ENCODE results near the gene RPL5.
A peak's percentile ranks its signal among the peaks of the same experiment; 100 is the strongest.
"Not testable (repeated sequence)": the region's sequence is repeated elsewhere in the genome, so short reads cannot be mapped to it uniquely, and the experiment has no call there.

Gene RPL5

DNA sequence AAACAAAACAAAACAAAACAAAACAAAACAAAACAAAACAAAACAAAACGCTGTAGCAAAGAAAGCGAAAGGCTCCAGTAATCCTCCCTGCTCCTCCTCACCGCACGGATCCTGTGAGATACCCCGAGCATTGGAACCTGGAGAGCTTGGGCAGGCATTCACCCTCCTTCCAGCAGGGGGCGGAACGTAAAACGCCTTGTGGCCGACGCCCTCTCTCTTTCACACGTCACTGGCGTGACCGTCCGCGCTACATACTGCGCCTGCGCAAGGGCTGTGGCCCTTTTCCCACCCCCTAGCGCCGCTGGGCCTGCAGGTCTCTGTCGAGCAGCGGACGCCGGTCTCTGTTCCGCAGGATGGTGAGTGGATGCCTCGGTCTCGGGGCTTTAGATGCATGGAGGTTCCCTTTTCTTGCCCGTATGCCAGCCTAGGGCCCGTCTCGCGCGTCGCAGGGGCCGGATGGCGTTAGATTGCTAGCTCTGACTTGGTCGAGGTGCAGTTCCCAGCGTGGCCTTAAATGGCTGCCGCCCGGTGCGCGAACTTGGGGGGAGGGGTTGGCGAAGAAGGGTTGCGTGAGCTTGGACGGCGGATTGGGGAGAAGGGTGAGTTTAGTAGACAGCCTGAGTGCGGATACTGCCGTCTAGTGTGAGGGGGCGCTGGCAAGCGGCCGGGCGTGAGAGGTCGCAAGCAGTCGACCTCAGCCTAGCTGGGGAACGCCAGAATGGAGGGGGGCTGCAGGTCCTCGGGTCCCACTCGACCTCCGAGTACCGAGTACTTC lies at the start of gene RPL5:
TSS of gene RPL5 (plus strand) at position 279 of the 775 bp plus-strand sequence. CDS start at position 354, 75 bp downstream.
- peak; percentile 97 to 98 for DNase-seq

DNA sequence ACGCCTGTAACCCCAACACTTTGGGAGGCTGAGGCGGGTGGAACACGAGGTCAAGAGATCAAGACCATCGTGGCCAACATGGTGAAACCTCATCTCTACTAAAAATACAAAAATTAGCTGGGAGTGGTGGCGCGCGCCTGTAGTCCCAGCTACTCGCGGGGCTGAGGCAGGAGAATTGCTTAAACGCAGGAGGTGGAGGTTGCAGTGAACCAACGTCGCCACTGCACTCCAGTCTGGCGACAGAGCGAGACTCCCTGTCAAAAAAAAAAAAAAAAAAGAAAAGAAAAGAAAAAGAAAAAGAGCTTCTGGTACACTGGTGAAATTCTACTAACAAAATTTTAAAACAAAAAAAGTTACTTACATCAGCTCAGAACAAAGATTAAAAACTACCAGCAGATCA lies 48.3 kb upstream of the RPL5 start:
- not testable (repeated sequence) for DNase-seq

DNA sequence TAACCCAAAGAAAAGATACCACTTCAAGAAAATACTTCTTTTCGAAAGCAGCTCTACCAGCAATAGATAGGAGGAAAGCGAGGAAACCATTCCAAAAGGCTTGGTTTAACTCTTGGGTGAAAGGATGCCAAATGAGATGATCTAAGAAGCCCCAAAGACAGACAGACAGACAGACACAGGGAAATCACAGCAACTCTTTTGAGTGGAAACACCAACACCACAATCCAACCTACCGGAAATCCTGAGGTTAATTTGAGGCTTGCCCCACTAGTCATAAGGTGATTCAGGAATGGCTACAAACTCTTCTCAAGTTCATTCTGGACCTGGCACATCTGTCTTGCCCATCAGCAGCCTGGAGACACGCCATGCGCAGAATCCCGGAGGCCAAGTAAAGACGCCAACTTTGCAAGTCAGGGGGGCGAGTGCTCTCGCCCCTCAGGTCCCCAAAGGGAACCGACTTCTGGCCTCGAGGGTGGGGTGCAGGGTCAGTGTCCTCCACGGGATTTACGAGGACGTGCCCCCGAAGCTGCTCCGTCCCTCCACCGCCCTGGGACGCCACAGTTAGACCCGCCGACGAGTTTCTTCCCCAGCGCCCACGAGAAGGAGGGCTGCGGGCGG lies 47.7 kb upstream of the RPL5 start:
- peak; percentile 8 to 46 for DNase-seq

DNA sequence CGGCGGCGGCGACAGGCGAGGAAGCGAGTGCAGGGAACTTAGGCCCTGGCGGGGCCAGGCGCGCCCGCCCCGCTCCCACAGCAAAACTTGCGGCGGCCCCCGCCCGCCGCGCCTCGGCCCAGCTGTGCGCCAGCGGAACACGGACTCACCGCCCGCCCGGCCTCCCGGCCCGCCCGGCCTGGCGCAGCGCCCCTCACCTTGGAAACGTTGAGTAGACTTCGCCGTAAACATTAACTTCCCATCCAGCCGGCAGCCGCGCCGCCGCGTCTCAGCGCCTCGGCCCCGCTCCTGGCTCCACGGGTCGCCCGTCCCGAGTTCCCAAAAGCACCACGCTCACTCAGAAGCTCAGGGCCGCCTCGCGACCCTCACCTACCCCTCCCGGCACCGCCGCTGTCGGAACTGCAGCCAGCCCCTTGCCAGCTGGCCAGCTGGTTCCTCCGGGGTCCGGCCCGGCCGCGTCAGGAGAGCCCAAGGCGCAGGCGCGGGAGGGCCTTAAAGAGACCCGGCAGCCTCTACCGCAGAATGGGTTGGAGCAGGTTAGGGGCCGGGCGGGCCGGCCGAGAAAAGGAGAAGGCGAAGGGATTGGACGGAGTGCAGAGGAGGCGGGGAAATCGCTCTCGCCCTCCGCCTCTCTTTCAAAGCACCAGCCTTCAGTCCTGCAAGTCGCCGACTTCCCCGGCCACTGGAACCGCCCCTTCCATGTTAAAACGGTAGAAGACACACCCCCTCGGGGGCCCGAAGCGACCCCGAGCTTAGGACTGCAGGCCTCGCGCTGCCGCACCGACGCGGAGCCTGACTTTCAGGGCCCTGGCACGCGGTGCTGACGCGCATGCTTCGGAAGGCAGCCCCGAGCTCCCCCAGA lies 47.0 kb upstream of the RPL5 start, which contains the start of gene EVI5:
TSS of gene EVI5 (minus strand) at position 470 of the 862 bp plus-strand sequence. CDS start 48,562 bp downstream, outside the sequence.
- peak; percentile 61 to 84 for DNase-seq

DNA sequence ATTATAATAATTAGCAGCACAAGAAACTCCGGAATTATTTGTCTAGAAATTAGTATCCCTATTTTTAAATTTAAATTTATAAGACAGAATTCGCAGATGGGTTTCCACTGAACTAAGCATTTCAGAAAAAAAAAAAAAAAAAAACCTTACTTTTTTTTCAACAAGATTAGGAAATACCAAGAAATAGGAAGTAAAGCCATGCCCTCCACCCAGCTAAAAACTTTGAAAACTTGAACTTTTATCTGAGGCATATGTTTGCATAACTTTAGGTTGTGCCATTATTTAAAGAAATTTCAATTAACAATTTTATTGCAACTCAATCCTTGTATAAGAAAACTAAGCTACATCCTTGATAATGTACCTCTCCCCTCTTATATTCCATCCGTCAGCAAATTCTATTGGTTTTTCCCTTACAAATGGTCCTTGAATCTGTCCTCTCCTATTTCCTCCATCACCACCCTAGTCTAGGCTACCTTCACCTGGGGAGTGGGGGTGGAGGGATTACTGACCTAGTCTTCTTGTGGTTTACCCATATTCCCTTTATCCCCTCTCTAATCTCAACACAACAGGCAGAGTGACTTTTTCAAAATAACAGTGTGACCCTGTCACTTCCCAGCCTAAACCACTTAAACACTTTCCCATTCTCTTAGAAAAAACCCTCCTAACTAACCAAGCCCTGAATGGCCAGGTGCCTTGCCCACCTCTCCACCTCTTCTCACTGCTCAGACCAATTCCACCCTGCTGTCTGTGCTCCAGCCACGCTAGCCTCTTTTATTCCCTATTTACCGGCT lies 45.5 kb upstream of the RPL5 start:
- no peak for DNase-seq

DNA sequence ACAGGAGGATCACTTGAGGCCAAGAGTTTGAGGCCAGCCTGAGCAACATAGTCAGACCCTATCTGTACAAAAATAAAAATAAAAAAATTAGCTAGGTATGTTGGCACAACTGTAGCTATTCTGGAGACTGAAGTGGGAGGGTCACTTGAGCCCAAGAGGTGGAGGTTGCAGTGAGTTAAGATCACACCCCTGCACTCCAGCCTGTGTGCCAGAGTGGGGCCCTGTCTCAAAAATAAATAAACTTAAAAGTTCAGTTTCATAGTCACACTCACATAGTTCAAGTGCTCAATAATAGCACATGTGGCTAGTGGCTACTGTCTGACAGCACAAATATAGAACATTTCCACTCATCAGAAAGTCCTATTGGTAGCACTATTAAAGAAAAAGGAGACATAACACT lies 41.8 kb upstream of the RPL5 start:
- DNase-seq = no peak

DNA sequence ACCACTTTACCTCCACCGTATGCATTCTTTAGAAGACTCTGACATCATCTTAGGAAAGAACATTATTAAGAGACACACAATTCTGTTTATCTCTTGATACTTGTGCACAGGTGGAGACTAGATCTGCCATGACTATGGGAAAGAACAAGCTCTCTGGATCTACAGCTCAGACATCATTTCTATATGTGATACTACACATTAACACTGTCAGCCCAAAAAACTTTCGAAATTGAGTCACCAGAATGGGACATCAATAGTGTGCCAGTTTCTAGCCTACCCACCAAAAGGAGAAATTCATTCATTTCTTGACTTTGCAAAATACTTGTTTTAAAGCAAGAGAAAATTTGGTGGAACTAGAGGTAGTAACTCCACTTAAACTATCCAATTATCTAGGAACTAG lies 41.0 kb upstream of the RPL5 start:
- DNase-seq = no peak

DNA sequence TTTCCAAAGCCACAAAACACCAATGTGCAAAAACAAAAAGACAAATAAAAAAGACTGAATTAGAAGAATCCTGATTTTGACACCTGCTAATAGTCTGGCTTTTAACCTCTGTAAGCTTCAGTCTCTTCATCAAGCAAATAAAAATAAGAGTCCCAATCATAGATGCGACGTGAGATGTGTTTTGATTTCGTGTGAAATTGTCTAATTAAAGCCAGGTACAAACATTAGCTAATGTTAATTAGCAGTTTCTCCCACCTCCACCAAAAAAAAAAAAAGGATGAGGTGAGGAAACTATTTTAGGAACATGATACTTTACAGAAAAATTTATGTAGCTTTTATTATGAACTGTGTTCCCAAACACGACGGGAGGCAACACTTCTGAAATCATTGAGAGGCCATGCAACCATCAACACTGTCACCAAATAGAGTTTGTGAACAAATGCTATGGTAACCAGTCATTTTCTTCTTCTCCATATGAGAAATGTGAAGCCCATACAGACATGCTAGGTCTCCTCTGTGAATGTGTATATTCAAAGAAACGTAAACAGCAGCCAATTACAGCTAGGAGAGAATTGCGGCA lies 40.3 kb upstream of the RPL5 start:
- DNase-seq = no peak

DNA sequence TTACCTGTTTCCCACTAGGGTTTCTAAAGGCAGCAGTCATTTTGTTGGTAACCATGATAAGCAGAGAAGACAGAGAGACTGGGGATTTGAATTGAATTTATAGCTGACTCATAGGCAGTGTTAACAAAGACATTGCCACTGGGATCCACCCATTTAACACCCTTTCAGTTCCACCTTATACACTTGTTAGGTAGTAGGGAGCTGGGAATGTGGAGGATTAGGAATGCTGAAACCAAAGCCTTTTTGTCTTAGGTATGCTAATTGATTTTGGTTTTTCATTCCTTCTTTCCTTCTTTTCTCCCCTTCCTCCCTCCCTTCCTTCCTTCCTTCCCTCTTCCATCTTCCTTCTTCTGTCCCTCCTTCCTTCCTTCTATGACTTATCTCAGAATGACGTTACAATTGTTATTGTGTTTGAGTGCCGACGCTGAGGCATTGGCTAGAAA lies 39.5 kb upstream of the RPL5 start:
- no peak for DNase-seq

DNA sequence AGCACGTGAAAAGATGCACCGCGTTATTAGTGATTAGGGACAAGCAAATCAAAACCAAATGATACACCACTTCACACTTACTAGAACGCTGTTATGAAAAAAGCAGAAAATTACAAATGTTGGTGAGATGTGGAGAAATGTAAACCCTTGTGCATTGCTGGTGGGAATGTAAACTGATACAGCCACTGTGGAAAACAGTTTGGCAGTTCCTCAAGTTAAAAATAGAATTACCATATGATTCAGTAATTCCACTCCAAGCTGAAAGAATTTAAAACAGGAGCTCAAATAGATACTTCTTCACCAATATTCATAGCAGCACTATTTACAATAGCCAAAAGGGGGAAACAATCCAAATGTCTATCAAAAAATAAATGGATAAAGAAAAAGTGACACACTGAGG lies 36.7 kb upstream of the RPL5 start:
- DNase-seq = no peak

DNA sequence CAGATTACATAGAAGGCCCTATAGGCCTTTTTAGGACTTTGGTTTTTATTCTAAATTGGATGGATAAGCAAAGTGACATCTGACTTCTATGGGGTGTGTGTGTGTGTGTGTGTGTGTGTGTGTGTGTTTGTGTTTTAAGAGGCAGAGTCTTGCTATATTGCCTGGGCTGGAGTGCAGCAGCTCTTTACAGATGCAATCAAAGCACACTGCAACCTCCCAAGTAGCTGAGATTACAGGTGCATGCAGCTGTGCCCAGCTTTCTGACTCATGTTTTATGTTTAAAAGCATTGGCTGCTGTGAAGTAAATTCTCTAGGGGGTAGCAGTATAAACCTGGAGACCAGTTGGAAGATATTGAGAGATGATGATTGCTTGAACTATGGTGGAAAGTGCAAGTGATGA lies 34.5 kb upstream of the RPL5 start:
- no peak for DNase-seq

DNA sequence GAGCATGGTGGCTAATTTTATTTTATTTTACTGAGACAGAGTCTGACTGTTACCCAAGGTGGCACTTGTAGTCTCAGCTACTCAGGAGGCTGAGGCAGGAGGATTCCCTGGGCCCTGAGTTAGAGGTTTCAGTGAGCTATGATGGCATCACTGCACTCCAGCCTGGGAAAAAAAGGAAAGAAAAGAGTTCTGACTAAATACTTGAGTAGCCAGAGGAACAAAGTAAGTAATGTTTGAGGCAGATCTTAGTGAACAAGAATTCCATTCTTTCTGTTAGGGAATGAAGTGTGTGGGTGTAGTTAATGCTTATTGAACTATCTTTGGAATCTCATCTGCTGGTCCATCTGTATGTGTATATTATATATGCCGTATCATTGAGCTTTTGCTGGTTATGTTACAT lies 33.9 kb upstream of the RPL5 start:
- no peak for DNase-seq

DNA sequence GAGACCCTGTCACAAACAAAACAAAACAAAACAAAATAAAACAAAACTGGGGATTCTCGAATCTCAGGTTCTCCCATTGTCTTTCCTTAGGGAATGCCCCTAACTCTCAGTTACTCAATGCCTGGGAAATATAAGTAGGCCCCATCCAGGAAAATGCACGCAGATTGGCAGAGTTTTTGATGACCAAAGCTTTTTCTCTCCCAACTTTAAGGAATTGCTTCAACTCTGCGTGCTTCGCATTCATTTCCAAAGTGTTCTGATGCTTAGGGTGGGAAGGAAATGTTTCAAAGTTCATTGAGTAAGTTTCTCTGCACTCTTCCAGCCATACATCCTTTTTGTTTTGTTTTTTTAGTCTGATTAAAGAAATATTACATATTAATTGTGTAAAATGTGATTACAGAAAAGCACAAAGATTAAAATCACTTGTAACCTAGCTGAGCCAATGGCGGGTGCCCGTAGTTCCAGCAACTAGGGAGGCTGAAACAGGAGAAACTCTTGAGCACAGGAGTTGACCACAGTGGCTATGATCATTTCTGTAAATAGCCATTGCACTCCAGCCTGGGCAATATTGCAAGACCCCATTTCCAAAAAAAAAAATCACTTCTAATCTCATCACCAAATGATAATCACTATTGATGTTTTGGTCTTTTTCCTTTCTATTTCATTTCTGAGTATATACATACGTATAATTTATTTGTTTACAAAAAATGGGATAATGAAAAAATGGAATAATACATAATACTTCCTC lies 28.5 kb upstream of the RPL5 start:
- DNase-seq = no peak

DNA sequence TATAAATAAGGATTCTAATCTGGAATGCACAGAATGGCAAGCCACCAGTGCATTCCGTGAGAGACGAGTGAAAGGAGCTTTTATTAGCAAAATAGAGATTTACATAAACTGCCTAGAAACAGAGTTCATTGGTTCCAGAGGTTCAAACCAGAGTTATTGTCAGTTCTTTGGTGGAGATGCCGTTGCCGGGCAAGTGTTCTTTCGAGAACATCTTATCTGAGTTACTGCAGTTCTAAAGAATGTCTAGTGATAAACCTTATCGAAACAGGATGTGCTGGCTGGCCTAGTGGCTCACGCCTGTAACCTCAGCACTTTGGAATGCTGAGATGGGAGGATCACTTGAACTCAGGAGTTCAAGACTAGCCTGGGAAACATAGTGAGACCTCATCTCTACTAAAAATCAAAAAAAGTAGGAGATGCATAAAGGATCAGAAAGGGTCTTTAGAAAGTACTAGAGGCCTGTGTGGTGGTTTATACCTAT lies 27.1 kb upstream of the RPL5 start:
- peak; percentile 12 to 25 for DNase-seq

DNA sequence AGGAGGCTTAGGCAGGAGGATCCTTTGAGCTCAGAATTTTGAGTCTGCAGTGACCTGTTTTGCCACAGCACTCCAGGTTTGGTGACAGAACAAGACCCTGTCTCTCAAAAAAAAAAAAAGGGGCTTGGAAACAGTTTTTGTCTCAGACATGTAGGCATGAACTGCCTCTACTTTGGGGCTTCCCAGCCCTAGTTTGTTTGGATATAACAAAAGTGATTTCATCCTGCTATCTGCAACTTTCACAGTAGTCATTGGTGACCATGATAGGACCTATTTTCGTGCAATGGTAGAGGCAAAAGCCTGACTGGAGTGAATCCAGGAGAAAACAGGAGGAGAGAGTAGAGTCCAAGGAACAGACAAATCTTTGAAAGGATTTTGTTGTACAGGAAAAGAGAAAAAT lies 26.6 kb upstream of the RPL5 start:
- DNase-seq = no peak

DNA sequence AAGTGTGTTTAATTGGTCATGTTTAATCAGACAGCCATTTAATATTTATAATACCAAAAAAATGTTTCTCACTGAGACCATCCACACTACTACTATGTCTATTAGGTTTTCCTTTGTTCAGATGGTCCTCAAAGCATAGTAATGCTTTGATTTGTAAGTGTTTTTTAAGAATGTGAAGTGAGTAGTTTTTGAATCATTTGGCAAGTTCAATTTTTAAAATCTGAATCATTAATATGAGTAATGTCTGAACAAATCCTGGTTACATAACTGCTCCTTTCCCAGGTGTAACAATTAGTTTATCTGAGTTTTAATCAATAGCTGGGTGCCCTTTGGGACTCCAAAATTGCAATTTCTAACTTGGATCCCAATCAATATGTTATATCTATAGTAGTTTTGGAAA lies 23.5 kb upstream of the RPL5 start:
- no peak for DNase-seq

DNA sequence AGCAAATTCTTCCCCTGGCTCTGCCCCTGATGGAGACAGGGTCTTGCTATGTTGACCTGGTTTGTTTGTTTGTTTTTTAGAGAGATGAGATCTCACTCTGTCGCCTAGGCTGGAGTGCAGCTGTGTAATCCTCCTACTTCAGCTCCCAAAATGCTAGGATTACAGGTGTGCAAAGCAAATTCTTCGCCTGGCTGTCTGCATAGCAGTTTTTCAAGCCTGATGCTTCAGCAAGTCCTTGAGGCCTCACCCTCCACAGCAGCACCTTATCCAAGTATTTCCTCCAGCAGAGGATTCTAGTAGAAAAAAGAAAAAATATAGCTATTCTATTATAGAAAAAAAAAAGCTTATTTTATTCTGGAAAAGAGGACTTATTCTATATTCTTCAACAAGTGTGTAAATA lies 15.1 kb upstream of the RPL5 start:
- no peak for DNase-seq

DNA sequence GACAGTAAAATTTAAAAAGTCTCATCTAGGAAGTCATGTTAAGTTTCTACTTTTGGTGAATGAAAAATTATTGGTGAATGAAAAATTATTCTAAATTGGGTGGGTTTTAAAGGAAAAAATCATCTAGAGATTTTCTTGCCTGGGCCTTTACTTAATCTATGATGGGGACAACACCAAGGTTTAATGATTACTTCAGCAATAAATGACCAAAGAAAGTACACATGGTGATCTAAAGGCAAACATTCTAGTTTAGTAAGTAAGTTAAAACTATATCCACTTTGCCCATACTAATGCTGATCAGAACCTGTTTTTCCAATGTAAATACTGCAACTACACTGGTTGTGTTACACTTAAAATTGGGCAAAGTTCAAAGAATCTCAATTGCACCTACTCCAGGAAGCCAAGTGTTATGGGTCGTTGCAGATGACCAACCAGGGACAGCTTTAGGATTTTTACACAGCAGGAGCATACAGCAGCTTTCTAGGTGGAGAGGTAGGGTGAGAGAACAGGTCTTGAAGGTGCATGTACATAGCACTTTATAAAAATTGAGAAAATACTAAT lies 14.6 kb upstream of the RPL5 start:
- DNase-seq = no peak

DNA sequence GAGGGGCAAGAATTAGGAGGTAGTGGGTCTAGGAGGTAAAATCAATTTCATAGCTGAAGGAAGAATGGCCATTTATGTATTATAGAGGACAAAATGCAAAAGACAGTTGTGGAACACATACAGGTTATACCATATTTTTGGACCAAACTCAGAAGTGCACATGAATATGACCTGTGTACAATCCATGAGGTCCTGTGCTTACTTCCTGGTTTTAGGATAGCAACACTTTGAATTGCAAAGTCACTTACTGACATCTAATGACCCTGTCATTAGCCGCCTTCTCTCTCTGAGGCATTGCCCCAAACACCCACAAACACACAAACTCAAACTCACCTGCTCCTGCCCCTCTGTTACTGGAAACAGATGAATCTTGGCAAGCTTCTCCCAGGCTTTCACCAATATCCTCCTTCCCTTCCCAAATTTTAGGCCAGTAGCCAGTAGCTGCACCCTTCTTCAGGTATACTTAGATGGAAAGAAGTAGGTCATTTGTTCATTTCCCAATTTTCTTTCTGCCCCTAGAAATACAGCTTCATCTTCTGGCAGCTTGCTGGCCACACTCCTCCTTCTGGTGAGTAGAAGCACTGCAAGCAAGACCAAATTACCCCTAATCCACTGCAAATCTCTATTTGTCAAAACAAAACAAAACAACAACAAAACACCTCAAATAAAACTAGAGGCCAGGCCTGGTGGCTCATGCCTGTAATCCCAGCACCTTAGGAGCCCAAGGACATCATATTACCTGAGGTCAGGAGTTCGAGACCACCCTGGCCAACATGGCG lies 13.7 kb upstream of the RPL5 start:
- peak; percentile 27 to 46 for DNase-seq

DNA sequence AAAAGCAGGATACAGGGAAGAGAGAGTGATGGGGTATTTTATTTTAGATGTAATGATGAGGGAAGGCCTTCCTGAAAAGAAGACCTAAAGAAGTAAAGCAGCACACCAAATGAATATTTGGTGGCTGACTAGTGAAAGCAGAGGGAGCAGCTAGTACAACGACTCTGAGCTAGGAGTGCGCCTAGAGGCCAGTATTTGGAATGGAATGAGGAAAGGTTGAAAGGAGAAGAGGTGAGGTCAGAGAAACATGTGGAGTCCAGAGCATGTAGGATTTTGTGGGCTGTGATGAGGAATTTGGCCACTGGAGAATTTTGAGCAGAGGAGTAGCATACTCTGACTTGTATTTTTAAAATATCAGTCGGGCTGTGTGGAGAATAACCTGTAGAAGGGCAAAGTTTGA lies 11.8 kb upstream of the RPL5 start:
- no peak for DNase-seq
